Astrocyte (in vitro differentiated cells and primary cell): Measurements from ENCODE around the gene SLC17A1.

Source experiments
- CTCF ChIP-seq: IDR thresholded peaks from 2 replicates; pipeline ENCODE4 v1.5.1; 2011; ENCODE audit warnings: low read depth, mild to moderate bottlenecking, inconsistent platforms, low read length, moderate library complexity; ENCODE audit not compliant: insufficient read depth
- EZH2 ChIP-seq: IDR thresholded peaks from 2 replicates; pipeline ENCODE4 v1.6.1; 2012; ENCODE audit warnings: mild to moderate bottlenecking, low read length, inconsistent platforms; ENCODE audit not compliant: insufficient read depth

GRCh38 chr6:25872814-25873213 is 41.0 kb upstream of the SLC17A1 start:
- TF ChIP-seq CTCF: no peak
- no peak for TF ChIP-seq EZH2
